Nephron (organoid): ENCODE results near the gene ZMYND10.

Experiments
- H3K27ac Mint-ChIP-seq, 3 experiments: 2 replicates each; pipeline ENCODE4 v1.8.0; 2020; ENCODE audit warnings: mixed read lengths in 3 of 3, mild to moderate bottlenecking in 2 of 3, moderate library complexity in 1 of 3
- H3K27me3 Mint-ChIP-seq: 2 replicates; pipeline ENCODE4 v1.8.0; 2021; ENCODE audit warnings: low read depth, mild to moderate bottlenecking, moderate library complexity, mixed read lengths
- H3K36me3 Mint-ChIP-seq: 2 replicates; pipeline ENCODE4 v1.8.0; 2020; ENCODE audit warnings: low read depth, mixed read lengths
- H3K4me1 Mint-ChIP-seq: 2 replicates; pipeline ENCODE4 v1.8.0; 2020; ENCODE audit warnings: mixed read lengths
- H3K4me3 Mint-ChIP-seq, 3 experiments: 2 replicates each; pipeline ENCODE4 v1.8.0; 2020; ENCODE audit warnings: mild to moderate bottlenecking in 3 of 3, mixed read lengths in 3 of 3, moderate library complexity in 2 of 3
- H3K9me3 Mint-ChIP-seq: 2 replicates; pipeline ENCODE4 v1.8.0; 2020; ENCODE audit warnings: mixed read lengths
- TF ChIP-seq, protein P1 (sequence below), 3 experiments: fragments of 200-600 bp; sonication (generic); IDR thresholded peaks; one replicate each; pipeline ENCODE4 v1.5.0; 2021; ENCODE audit warnings: antibody characterized with exemption in 3 of 3; ENCODE audit not compliant: unreplicated experiment in 3 of 3

Gene ZMYND10

DNA sequence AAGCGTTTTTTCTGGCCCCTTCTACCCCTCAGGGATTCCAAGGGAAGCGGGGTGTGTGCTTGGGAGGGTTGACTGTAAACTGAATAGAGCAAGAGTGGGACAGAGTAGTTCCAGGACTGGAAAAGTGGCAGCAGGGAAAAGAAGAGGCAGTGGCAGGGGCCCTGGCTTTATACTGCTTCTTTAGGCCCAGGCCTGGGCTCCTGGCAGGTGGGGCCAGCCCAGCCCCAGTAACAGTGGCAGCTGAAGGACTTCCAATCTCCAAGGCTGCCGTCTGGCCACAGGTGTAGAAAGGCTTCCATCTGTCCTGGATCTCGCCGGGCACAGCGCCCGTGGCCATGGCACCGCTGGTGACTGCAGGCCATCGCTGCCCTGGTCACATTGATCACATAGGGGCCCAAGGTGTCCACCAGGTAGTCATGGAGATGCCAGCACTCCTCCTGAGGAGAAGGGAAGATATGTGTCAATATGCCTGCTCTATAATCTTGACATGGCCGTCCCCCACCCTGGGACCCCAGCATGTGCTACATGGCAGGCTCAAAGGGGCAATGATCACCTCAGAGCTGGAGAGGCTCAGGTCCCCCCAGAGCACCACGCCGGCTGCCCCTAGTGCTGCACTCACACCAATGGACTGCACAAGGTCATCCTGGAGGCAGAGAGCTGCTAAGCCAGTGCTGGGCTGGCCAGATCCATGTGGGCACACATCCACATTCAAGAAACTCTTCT lies 52.3 kb downstream of the ZMYND10 start:
- Mint-ChIP-seq H3K9me3 (no peaks in the 10 kb centered on the region), H3K4me3 (peak overlapping the region; percentile 83 to 90 (median 88)), H3K27me3 (peaks cover 3% of the 10 kb centered on the region), H3K4me1 (peaks cover 14% of the 10 kb centered on the region), H3K27ac (peak overlapping the region; percentile 89 to 97 (median 94)), H3K36me3 (no peaks in the 10 kb centered on the region)
- TF ChIP-seq, protein P1, sequence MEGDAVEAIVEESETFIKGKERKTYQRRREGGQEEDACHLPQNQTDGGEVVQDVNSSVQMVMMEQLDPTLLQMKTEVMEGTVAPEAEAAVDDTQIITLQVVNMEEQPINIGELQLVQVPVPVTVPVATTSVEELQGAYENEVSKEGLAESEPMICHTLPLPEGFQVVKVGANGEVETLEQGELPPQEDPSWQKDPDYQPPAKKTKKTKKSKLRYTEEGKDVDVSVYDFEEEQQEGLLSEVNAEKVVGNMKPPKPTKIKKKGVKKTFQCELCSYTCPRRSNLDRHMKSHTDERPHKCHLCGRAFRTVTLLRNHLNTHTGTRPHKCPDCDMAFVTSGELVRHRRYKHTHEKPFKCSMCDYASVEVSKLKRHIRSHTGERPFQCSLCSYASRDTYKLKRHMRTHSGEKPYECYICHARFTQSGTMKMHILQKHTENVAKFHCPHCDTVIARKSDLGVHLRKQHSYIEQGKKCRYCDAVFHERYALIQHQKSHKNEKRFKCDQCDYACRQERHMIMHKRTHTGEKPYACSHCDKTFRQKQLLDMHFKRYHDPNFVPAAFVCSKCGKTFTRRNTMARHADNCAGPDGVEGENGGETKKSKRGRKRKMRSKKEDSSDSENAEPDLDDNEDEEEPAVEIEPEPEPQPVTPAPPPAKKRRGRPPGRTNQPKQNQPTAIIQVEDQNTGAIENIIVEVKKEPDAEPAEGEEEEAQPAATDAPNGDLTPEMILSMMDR (IDR thresholded peaks at IDR 0.05; ENCODE audit: unreplicated experiment in 3 of 3): no peak

DNA sequence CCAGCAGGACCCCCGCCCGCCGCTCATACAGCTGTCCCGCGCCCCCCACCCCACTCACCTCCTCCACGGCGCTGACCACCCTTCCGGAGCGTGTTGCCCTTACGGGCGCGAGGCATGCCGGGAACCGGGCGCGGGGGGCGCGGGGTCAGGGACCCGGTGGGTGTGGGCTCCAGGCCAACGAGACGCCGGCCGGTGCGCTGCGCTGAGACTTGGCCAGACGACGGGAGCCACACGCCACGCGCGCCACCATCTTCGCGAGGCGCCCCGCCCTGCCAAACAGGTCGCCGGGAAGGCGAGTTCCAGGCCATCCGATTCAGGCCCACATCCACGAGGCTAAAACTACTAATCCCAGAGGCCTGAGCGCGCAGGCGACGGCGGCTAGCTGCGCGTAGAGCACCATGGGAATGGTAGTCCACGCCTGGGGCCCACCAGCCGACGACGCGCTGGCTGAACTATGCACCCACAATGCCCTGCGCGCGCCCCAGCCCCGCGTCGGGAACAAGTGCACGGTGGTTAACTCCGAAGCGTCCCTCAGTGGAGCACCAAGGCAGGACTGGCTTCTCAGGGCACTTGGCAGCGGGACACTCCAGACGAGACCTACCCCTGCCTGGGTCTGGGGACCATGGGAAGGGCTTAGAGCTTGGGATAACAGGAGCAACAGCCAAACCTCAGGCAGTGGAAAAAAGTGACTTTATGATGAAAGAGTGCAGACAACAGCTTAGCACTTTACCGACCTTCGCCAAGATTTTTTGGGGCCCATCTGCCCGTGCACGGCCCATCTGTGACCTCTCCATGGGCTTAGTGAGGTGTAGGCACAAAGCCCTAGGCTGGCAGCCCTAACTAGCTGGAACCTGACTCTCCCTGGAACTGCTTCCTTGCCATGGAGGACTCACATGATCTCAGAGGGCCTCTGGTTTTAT lies 53.1 kb downstream of the ZMYND10 start, which contains the start of gene IFRD2:
Gene IFRD2 (minus strand): TSS at position 271 of the 920 bp plus-strand sequence. CDS start 155 bp downstream, at position 116.
- Mint-ChIP-seq H3K4me3 (peak within 1 kb of the TSS; percentile 83 to 90 (median 89)), H3K4me1 (peaks cover 14% of the 10 kb centered on the region), H3K36me3 (no peaks in the 10 kb centered on the region), H3K27me3 (peaks cover 3% of the 10 kb centered on the region), H3K27ac (peak within 1 kb of the TSS; percentile 89 to 97 (median 94)), H3K9me3 (no peaks in the 10 kb centered on the region)
- TF ChIP-seq, protein P1 (IDR thresholded peaks at IDR 0.05; ENCODE audit: unreplicated experiment in 3 of 3): no peak
